Hematopoietic multipotent progenitor cell treated with erythropoietin and hydrocortisone succinate and interleukin-3 and kit ligand, for 17 days (in vitro differentiated cells): ENCODE results near the gene MBD4.

Experiments used
- DNase-seq: peaks from one replicate; pipeline ENCODE4 v3.0.0-alpha.2; 2015; ENCODE audit warnings: low spot score

MBD4 gene

GRCh38 chr3:129382366-129382765, 57.4 kb downstream of the MBD4 start:
- DNase-seq, result no peak
